ENCODE measurements around the gene GID8. TPM values are rescaled to one million over a fixed set of nuclear protein-coding genes. Genes with fewer than 3 reads are reported as not detected.

The GID8 gene
- total and polyA plus RNA-seq, 2 of the 4 experiments (the other 2 are of a cell fraction) = 21.5 to 33.9 TPM

DNA sequence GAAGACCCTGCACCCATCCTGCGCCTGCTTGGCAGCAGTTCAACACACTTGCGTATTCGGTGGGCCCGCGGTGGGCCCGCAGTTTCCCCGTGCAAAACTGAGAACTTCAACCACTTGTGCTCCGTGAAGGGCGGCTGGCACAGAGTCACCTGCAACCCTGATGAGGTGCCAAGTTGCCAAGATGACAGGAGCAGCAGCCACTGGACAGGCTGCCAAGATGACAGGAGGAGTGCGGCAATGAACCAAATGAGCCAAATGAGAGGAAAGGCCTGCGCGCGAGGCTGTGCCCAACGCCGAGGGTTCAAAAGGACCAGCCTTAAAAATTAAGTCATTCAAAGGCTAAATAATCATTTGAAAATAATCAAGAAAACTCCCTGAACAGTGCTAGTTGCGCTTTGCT lies 31.7 kb upstream of the GID8 start (continued):
- TF ChIP-seq, protein P1, sequence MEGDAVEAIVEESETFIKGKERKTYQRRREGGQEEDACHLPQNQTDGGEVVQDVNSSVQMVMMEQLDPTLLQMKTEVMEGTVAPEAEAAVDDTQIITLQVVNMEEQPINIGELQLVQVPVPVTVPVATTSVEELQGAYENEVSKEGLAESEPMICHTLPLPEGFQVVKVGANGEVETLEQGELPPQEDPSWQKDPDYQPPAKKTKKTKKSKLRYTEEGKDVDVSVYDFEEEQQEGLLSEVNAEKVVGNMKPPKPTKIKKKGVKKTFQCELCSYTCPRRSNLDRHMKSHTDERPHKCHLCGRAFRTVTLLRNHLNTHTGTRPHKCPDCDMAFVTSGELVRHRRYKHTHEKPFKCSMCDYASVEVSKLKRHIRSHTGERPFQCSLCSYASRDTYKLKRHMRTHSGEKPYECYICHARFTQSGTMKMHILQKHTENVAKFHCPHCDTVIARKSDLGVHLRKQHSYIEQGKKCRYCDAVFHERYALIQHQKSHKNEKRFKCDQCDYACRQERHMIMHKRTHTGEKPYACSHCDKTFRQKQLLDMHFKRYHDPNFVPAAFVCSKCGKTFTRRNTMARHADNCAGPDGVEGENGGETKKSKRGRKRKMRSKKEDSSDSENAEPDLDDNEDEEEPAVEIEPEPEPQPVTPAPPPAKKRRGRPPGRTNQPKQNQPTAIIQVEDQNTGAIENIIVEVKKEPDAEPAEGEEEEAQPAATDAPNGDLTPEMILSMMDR (conservative IDR thresholded peaks at IDR 0.05; ENCODE audit: low read depth, low read length) = no peak
- no peak for TF ChIP-seq RAD21 (IDR thresholded peaks at IDR 0.05; ENCODE audit: low read length)
- no peak for TF ChIP-seq RCOR1 (IDR thresholded peaks at IDR 0.05; ENCODE audit: insufficient replicate concordance, low read length)
- no peak for TF ChIP-seq POLR2A (IDR thresholded peaks at IDR 0.05; ENCODE audit: low read depth, low read length)

DNA sequence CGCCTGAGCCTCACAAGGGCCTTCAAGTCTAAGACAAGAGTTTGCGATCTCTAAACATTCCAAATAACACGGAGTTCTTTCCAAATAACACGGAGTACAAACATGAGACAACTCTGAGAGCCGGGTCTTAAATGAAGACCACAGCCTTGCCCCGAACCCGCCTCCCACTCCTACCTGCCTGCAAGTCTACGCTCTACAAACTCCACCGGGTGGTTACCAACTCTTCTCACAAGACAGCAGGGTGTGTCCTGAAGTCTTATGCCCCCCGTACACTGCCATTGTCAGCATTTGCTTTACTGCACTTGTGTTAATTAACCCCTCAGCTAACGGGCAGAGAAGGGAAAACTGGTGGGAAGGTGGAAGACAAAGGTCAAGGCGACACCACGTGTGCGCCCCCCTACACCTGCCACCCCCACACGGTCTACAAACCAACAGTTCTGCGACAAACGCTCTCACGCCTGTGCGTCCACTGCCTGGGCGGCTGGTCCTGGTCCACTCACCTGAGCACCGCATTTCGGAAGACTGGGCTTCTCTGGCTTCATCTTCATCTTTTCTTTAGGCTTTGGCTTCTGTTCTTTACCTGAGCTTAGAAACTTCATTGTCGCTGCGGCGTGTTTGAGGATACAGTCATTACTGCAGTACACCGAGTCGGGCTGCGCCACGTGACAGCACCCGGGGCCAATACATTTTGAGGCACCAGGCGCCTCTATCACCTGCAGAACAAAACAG lies 31.1 kb upstream of the GID8 start:
- no peaks in the 10 kb centered on the region for H3K9me3 ChIP-seq (ENCODE audit: control insufficient read depth, insufficient read depth, low read length)
- no peak overlapping the region for H3K9ac ChIP-seq (ENCODE audit: low read depth, low read length)
- H4K91ac ChIP-seq (ENCODE audit: insufficient read depth, low read depth, low read length) = no peak overlapping the region
- H3K23ac ChIP-seq (ENCODE audit: low read depth, low read length) = no peak overlapping the region
- H2BK5ac ChIP-seq (ENCODE audit: low read depth, low read length, poor library complexity, severe bottlenecking) = no peak overlapping the region
- no peak overlapping the region for H2BK15ac ChIP-seq (ENCODE audit: low read depth, low read length)
- no TSS peak for BruUV-seq (replicated peaks)
- peaks cover 37 to 91% of the 10 kb centered on the region in 2 experiments for H3K79me1 ChIP-seq (ENCODE audit: low read depth in 1 of 2, low read length in 2 of 2)
- H3K18ac ChIP-seq (ENCODE audit: low read depth, low read length) = no peak overlapping the region
- H3K4me1 ChIP-seq (ENCODE audit: control insufficient read depth, insufficient read depth, low read length) = peaks cover 21% of the 10 kb centered on the region
- no peak overlapping the region for H4K5ac ChIP-seq (ENCODE audit: low read depth, low read length)
- ATAC-seq (ENCODE audit: low read depth) = no peak
- H2BK20ac ChIP-seq (ENCODE audit: low read depth, low read length) = no peak overlapping the region
- H4K20me1 ChIP-seq (ENCODE audit: insufficient read depth, low read length) = peaks cover 80% of the 10 kb centered on the region
- WGBS, 2 experiments (ENCODE audit: extremely low coverage in 2 of 2, insufficient read length in 1 of 2) = 97% methylated on average over 13 of the region's 31 CpGs; no CpG with 5 or more reads in 1 of the 2 experiments
- no peak overlapping the region for H2AFZ ChIP-seq (replicated peaks; ENCODE audit: low read length, poor library complexity)
- peaks cover 19% of the 10 kb centered on the region for H3K9me1 ChIP-seq (ENCODE audit: insufficient read depth, low read length)
- DNase-seq = no peak
- intact Hi-C loops (cut with micrococcal nuclease) = no loop called here
- H3K27me3 ChIP-seq (ENCODE audit: control insufficient read depth, insufficient read depth, low read length) = no peaks in the 10 kb centered on the region
- ChIA-PET CTCF (interaction anchor here (0.6 to 1.3 kb wide), 3 partner anchors 11 to 17 kb away, joined by 3 to 12 read pairs (median 4); no protein-coding TSS in a partner anchor), POLR2A (ENCODE audit: unreplicated experiment) (no interaction called here)
- in situ Hi-C loops (cut with MboI; ENCODE audit: low sequenced_read_pairs) = no loop called here
- no peak overlapping the region for H3K27ac ChIP-seq (ENCODE audit: insufficient read depth, low read length)
- no peak overlapping the region for H3K4me2 ChIP-seq (ENCODE audit: low read depth, low read length)
- H2AK5ac ChIP-seq (ENCODE audit: low read depth, low read length) = no peak overlapping the region
- H3K36me3 ChIP-seq (ENCODE audit: control insufficient read depth, insufficient read depth, low read length) = peaks cover 76% of the 10 kb centered on the region
- no peak overlapping the region for H2BK120ac ChIP-seq (ENCODE audit: low read depth, low read length)
- no peak overlapping the region for H2AK9ac ChIP-seq (replicated peaks; ENCODE audit: low read depth, low read length, poor library complexity)
- no peak overlapping the region for H3K14ac ChIP-seq (replicated peaks; ENCODE audit: low read depth, low read length)
- no peak overlapping the region for H3K4ac ChIP-seq (ENCODE audit: low read depth, low read length)
- no peak overlapping the region for H3K4me3 ChIP-seq (ENCODE audit: insufficient read depth, low read depth, low read length)
- H3K56ac ChIP-seq (ENCODE audit: extremely low read depth, insufficient read depth, low read length) = no peak overlapping the region
- H4K8ac ChIP-seq (ENCODE audit: low read depth in 2 of 2, low read length in 2 of 2) = no peak overlapping the region
- dilution Hi-C loops (cut with HindIII; ENCODE audit: low sequenced_read_pairs, unreplicated experiment) = no loop called here
- no peak for TF ChIP-seq MXI1 (IDR thresholded peaks at IDR 0.05; ENCODE audit: borderline replicate concordance, low read depth, low read length)
- no peak for TF ChIP-seq RFX5 (IDR thresholded peaks at IDR 0.05; ENCODE audit: low read depth, low read length)
- no peak for TF ChIP-seq CEBPB (IDR thresholded peaks at IDR 0.05; ENCODE audit: low read depth, low read length)
- no peak for TF ChIP-seq FOS (IDR thresholded peaks at IDR 0.05; ENCODE audit: low read depth, low read length)
- TF ChIP-seq, protein P1 (conservative IDR thresholded peaks at IDR 0.05; ENCODE audit: low read depth, low read length) = no peak
- TF ChIP-seq RAD21 (IDR thresholded peaks at IDR 0.05; ENCODE audit: low read length) = no peak
- TF ChIP-seq MAZ (IDR thresholded peaks at IDR 0.05; ENCODE audit: borderline replicate concordance, low read depth, low read length) = no peak
- TF ChIP-seq POLR2A (IDR thresholded peaks at IDR 0.05; ENCODE audit: low read depth, low read length) = no peak
- TF ChIP-seq SMC3 (IDR thresholded peaks at IDR 0.05; ENCODE audit: low read depth, low read length) = no peak
- TF ChIP-seq MAFK (IDR thresholded peaks at IDR 0.05; ENCODE audit: low read depth, low read length) = no peak
- TF ChIP-seq RCOR1 (IDR thresholded peaks at IDR 0.05; ENCODE audit: insufficient replicate concordance, low read length) = no peak
- TF ChIP-seq CHD1 (IDR thresholded peaks at IDR 0.05; ENCODE audit: low read depth, low read length) = no peak

All from IMR-90 (cell line).